GM12875 (cell line): Measurements from ENCODE around the gene ANKRD42.

Experiments used
- H3K4me3 ChIP-seq: one replicate; pipeline ENCODE4 v1.5.1; 2011; ENCODE audit warnings: low read depth, low read length, control low read depth
- TF ChIP-seq, protein P1 (sequence below): IDR thresholded peaks from 2 replicates; pipeline ENCODE4 v1.5.1; 2011; ENCODE audit warnings: low read depth, mild to moderate bottlenecking, control low read depth, inconsistent platforms, low read length, moderate library complexity, borderline replicate concordance; ENCODE audit not compliant: insufficient read depth

ANKRD42 gene

DNA sequence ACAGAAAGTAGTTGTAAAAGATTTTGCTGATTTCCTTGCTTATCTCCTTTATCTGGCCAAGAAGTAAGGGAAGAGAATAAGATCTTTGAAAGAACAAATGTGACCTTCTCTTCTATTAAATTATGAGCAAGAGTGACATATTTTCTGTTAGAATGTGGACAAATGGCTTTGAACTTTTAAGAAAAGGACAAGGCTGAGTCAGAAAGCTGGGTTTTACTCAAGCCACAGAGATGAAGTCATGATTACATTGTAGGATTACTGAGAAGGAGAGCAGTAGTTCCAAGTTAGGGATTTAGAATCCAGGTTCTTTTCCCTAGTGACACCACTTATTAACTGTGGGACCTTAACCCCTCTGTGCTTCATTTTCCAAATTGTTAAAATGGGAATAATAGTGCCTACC lies 79.1 kb downstream of the ANKRD42 start:
- TF ChIP-seq, protein P1, sequence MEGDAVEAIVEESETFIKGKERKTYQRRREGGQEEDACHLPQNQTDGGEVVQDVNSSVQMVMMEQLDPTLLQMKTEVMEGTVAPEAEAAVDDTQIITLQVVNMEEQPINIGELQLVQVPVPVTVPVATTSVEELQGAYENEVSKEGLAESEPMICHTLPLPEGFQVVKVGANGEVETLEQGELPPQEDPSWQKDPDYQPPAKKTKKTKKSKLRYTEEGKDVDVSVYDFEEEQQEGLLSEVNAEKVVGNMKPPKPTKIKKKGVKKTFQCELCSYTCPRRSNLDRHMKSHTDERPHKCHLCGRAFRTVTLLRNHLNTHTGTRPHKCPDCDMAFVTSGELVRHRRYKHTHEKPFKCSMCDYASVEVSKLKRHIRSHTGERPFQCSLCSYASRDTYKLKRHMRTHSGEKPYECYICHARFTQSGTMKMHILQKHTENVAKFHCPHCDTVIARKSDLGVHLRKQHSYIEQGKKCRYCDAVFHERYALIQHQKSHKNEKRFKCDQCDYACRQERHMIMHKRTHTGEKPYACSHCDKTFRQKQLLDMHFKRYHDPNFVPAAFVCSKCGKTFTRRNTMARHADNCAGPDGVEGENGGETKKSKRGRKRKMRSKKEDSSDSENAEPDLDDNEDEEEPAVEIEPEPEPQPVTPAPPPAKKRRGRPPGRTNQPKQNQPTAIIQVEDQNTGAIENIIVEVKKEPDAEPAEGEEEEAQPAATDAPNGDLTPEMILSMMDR, result no peak
- H3K4me3 ChIP-seq, result no peak overlapping the region

DNA sequence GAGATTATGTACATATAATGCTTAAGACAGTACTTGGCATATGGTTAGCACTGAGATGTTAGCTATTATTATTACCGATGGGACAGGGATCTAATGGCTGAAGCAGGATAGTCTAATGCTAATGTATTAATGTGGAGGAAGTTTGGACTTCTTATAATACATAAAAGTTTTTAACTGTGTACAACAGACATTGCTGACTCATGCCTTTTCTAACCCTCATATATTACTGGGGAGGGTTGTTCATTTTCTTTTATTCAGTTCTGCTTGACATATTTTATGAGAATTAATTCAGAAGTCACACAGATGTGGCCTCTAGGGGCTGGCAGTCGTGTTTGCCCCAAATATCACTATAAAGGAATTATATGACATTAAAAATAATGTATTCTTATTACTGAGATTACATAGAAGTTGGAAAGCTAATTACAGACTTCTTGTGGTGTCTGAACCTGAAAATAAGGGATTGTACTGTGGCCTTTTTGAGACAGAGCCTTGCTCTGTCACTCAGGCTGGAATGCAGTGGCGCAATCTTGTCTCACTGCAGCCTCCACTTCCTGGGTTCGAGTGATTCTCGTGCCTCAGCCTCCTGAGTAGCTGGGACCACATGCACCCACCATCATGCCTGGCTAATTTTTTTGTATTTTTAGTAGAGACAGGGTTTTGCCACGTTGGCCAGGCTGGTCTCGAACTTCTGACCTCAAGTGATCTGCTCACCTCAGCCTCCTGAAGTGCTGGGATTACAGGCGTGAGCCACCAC lies 82.6 kb downstream of the ANKRD42 start:
- TF ChIP-seq, protein P1, result no peak
- H3K4me3 ChIP-seq, result no peak overlapping the region

DNA sequence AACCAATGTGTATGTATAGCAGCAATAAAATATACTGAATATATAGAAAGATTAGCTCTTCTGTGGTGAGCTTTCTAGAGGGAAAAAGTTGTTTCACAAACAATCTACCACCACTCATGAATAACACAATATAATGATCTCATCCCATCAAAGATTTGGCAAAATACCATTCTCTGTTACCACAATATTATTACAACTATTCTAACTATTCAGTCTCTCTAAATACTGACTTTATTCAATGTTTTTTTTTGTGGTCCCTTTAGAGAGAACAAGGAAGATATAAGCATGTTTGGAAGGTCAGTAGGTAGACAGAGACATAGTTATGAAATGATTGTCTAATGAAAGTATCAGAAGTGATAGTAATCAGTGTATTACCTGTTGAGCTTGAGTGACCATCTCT lies 84.8 kb downstream of the ANKRD42 start:
- no peak overlapping the region for H3K4me3 ChIP-seq
- TF ChIP-seq, protein P1, result no peak

DNA sequence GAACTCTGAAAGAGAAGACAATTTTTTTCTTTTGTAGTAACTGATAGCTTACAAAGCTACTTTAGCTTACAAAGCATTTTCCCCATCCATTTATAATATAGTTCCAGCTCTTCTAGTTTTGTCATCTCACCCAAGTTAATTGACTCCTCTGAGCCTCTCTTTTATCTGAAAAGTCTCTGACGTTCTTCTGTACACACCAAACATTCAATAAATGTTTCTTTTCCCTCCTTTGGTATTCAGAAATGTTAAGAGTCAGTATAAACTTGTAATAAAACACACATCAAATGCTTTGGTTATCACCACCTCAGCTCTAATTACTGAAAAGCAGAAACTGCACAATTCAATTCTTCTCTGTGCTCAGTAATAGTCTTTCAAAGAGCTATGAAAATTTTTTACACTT lies 86.7 kb downstream of the ANKRD42 start:
- H3K4me3 ChIP-seq, result no peak overlapping the region
- TF ChIP-seq, protein P1, result no peak

DNA sequence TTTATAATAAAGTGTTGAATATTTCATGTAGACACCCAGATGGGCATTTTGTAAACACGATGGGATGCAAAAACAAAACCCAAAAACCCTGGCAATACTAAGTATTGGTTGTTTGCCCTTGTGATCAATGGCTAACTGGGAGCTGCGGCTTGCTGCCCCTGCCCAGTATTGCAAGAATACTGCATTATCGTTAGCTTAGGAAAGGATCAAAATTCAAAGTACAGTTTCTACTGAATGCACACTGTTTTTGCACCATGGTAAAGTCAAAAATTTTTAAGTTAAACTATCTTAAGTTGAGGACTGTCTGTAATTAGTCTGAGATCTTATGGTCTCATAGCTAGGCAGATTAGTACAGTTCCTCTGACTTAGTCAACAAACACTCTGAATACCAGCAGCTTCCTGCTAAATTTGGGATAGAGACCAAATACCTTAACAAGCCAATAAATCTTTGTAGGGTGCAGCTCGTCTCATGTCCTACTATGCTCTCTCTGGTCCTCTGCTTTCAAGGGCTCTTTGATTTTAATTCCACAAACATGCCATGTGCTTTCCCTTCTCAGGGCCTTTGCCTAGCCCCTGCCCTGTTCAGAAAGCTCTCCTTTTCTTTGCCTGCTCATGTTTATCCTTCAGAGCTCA lies 88.7 kb downstream of the ANKRD42 start:
- TF ChIP-seq, protein P1, result no peak
- H3K4me3 ChIP-seq, result no peak overlapping the region

DNA sequence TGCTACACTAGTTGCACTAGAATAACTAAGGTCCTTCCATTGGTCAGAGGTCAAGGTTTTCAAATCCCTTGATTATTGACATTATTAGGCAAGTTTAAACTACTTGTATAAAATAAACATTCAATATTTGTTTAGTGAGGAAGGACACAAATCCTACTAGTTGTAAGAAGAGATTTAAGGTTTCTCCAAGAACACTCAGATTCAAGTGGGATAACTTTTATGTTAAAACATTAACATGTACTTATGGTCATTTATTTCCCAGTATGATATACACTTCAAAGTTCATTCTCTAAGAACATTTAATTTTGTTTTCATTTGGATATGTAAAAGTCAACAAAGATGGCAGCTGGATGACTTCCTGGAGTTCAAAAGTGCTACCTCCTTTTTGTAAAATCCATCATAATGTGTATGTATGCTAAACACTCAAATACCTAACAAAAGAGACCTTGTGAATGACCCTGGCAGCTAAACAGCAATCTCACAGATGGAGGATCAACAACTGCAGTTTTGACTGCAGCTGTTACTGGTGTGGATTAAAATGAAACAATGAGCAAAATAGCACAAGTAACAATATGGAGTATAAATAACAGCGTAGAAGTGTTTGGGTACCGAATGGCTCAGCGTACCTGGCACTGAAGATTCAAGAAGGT lies 91.1 kb downstream of the ANKRD42 start:
- peak overlapping the region; percentile 76 for H3K4me3 ChIP-seq
- TF ChIP-seq, protein P1, result no peak

DNA sequence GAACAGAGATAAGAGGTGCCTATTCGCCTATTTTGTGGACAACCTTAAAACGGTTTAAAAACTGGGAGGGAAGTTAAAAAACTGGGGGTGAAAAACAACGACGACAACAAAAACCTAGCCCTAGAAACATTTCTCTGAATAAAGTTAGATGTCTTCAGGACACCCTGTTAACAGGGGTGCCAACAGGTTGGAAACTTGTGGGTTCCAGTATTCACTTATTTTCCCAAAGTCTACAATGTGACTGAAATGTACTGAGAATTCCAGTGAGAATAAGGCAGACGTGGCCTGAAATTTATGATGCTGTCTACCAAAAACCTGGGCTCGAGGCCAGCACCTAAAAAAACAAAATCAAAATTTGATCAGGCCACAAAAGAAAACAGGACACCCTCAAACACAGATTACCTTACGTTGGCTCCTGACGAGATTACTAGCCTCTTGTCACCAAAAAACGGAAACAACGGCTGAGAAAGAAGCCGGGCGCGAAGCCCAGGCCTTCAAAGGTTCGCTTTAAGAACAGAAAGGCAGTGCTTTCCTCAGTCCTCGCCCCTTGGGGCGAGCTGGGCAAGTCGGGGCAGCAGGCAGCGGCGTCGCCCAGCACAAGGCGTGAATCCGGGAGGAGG lies 91.7 kb downstream of the ANKRD42 start:
- TF ChIP-seq, protein P1, result no peak

More for the DNA sequence above, 91.7 kb downstream of the ANKRD42 start:
- peak overlapping the region; percentile 76 for H3K4me3 ChIP-seq
